ENCODE data around the gene THSD7B. TPM values are rescaled to one million over a fixed set of nuclear protein-coding genes. Genes with fewer than 3 reads are reported as not detected.

The THSD7B gene
- total and polyA plus RNA-seq, 2 of the 8 experiments (the other 6 are each of a cell fraction or from before 2014, with no cell fraction given), result 0.60 to 2.9 TPM

GRCh38 chr2:136994793-136995192 is 229.4 kb downstream of the THSD7B start:
- FAIRE-seq, result no peak
- DNase-seq (ENCODE audit: low read depth in 1 of 2, low spot score in 2 of 2), result no peak
- no peak overlapping the region for H2BK20ac ChIP-seq (ENCODE audit: low read length)
- ChIA-PET POLR2A (ENCODE audit: partially characterized antibody) (no interaction called here), CTCF (ENCODE audit: partially characterized antibody) (interaction anchor here (1.2 to 1.3 kb wide), 2 partner anchors 101 to 179 kb away, joined by 3 read pairs; no protein-coding TSS in a partner anchor)
- no peaks in the 10 kb centered on the region for H3K9me3 ChIP-seq (ENCODE audit: insufficient read depth in 2 of 2, low read depth in 1 of 2, low read length in 1 of 2)
- TF ChIP-seq RNF2 (IDR thresholded peaks at IDR 0.05; ENCODE audit: borderline replicate concordance, low read depth, low read length, missing control alignments, poor library complexity, severe bottlenecking) (no peak), YY1 (IDR thresholded peaks at IDR 0.05; ENCODE audit: low read depth, low read length) (no peak), TCF12 (IDR thresholded peaks at IDR 0.05; ENCODE audit: low read depth, low read length) (no peak), SUZ12 (IDR thresholded peaks at IDR 0.05; ENCODE audit: low read length) (no peak), HDAC2 (IDR thresholded peaks at IDR 0.05; ENCODE audit: borderline replicate concordance in 1 of 2, low read depth in 2 of 2, low read length in 2 of 2) (no peak), SRF (IDR thresholded peaks at IDR 0.05; ENCODE audit: low read depth, low read length) (no peak), POU5F1 (IDR thresholded peaks at IDR 0.05; ENCODE audit: low read depth, low read length) (no peak), EZH2 (IDR thresholded peaks at IDR 0.05; ENCODE audit: low read depth, low read length, severe bottlenecking) (no peak), RAD21 (IDR thresholded peaks at IDR 0.05 in 1 of 2, conservative IDR thresholded peaks at IDR 0.05 in 1 of 2; ENCODE audit: low read depth in 2 of 2, low read length in 2 of 2) (no peak)
- H3K4me2 ChIP-seq (ENCODE audit: insufficient read depth in 1 of 2, low read depth in 2 of 2, low read length in 2 of 2), result no peak overlapping the region
- H3K14ac ChIP-seq (ENCODE audit: insufficient read length), result no peak overlapping the region
- H2BK12ac ChIP-seq (ENCODE audit: low read depth, low read length), result no peak overlapping the region
- no peaks in the 10 kb centered on the region for H4K20me1 ChIP-seq (replicated peaks in 1 of 2; ENCODE audit: control insufficient read depth in 1 of 2, insufficient read depth in 2 of 2, low read length in 2 of 2)
- H3K4ac ChIP-seq (replicated peaks; ENCODE audit: insufficient read length, low read depth, low read length), result no peak overlapping the region
- H3K36me3 ChIP-seq (ENCODE audit: control insufficient read depth in 2 of 4, insufficient read depth in 4 of 4, low read length in 3 of 4), result no peaks in the 10 kb centered on the region
- no peak overlapping the region for H4K8ac ChIP-seq (ENCODE audit: extremely low read depth, insufficient read depth, low read length)
- H3K23me2 ChIP-seq (ENCODE audit: low read depth, low read length), result no peaks in the 10 kb centered on the region
- WGBS, 2 experiments (ENCODE audit: extremely low coverage in 1 of 2, insufficient coverage in 1 of 2, insufficient read length in 1 of 2, insufficient replicate concordance in 2 of 2, low coverage in 1 of 2, low lambda C conversion rate in 2 of 2, missing lambda C conversion rate in 1 of 2), result 80% methylated on average over 1 of the region's 1 CpG; no CpG with 5 or more reads in 1 of the 2 experiments
- H2BK5ac ChIP-seq (ENCODE audit: low read depth, low read length), result no peak overlapping the region
- H3K18ac ChIP-seq (ENCODE audit: extremely low read depth, low read length), result no peak overlapping the region
- no peak overlapping the region for H3K4me3 ChIP-seq (ENCODE audit: extremely low read depth in 1 of 4, insufficient read depth in 2 of 4, low read depth in 3 of 4, low read length in 4 of 4)
- no peak overlapping the region for H2BK120ac ChIP-seq (replicated peaks; ENCODE audit: low read depth, low read length)
- H2AFZ ChIP-seq (ENCODE audit: low read length), result no peak overlapping the region
- H3K79me1 ChIP-seq (ENCODE audit: low read depth, low read length), result no peaks in the 10 kb centered on the region
- H3K79me2 ChIP-seq (ENCODE audit: control insufficient read depth in 1 of 2, insufficient read depth in 2 of 2, low read length in 2 of 2), result no peaks in the 10 kb centered on the region
- H4K5ac ChIP-seq (ENCODE audit: insufficient read length, low read depth, low read length), result no peak overlapping the region
- no peak overlapping the region for H3K9ac ChIP-seq (replicated peaks in 1 of 4; ENCODE audit: extremely low read depth in 1 of 4, low read depth in 3 of 4, low read length in 3 of 4)
- H3K27ac ChIP-seq (ENCODE audit: low read depth, low read length), result no peak overlapping the region
- H3K23ac ChIP-seq (ENCODE audit: insufficient read length), result no peak overlapping the region
- no peaks in the 10 kb centered on the region for H3K4me1 ChIP-seq (replicated peaks in 1 of 4; ENCODE audit: control insufficient read depth in 3 of 4, insufficient read depth in 4 of 4, low read length in 3 of 4)
- no peak overlapping the region for H2BK15ac ChIP-seq (ENCODE audit: low read length)
- H3K56ac ChIP-seq (replicated peaks; ENCODE audit: insufficient read length, low read depth, low read length), result no peak overlapping the region
- no peak overlapping the region for H2AK5ac ChIP-seq (ENCODE audit: low read depth, low read length)
- no peak overlapping the region for H4K91ac ChIP-seq (replicated peaks; ENCODE audit: insufficient read length, low read length)
- no peaks in the 10 kb centered on the region for H3K27me3 ChIP-seq (replicated peaks in 1 of 4; ENCODE audit: control insufficient read depth in 3 of 4, extremely low read depth in 1 of 4, insufficient read depth in 3 of 4, low read length in 3 of 4)
